PC-9 (cell line): ENCODE measurements around the gene MTREX.

Experiments
- CTCF ChIP-seq: fragments of 200-600 bp; sonication (generic); conservative IDR thresholded peaks from 2 replicates; pipeline ENCODE4 v1.6.1; 2017; ENCODE audit warnings: mixed run types, antibody characterized with exemption, mild to moderate bottlenecking, moderate library complexity
- EZH2 ChIP-seq: fragments of 200-600 bp; sonication (generic); IDR thresholded peaks from 2 replicates; pipeline ENCODE4 v1.8.0; 2017; ENCODE audit warnings: antibody characterized with exemption, low read depth

- TF ChIP-seq CTCF (no peak), EZH2 (no peak)
Measured at GRCh38 chr5:55363856-55364255, 56.1 kb downstream of the MTREX start.
